Right lobe of liver (tissue), 4 donors: ENCODE data around the gene IYD.

Experiments
- POLR2A ChIP-seq: fragments of 450-650 bp; IDR thresholded peaks from one replicate; pipeline ENCODE4 v1.6.1; 2017; ENCODE audit warnings: antibody characterized with exemption, mild to moderate bottlenecking
- TF ChIP-seq, protein P1 (sequence below), 4 donors: fragments of 200-600 bp in 3 of 4; fragments of 450-650 bp in 1 of 4; IDR thresholded peaks; one replicate each; pipeline versions ENCODE4 v1.5.1 to v1.8.0; 2016 to 2022; ENCODE audit warnings: antibody characterized with exemption in 4 of 4, mild to moderate bottlenecking in 2 of 4
- donor health status: DM: no; HTN: no; CAD: no.
- donor health status: DM: no; HTN: no; CAD: no.
- donor health status: DM: no; HTN: yes; CAD: no.

DNA sequence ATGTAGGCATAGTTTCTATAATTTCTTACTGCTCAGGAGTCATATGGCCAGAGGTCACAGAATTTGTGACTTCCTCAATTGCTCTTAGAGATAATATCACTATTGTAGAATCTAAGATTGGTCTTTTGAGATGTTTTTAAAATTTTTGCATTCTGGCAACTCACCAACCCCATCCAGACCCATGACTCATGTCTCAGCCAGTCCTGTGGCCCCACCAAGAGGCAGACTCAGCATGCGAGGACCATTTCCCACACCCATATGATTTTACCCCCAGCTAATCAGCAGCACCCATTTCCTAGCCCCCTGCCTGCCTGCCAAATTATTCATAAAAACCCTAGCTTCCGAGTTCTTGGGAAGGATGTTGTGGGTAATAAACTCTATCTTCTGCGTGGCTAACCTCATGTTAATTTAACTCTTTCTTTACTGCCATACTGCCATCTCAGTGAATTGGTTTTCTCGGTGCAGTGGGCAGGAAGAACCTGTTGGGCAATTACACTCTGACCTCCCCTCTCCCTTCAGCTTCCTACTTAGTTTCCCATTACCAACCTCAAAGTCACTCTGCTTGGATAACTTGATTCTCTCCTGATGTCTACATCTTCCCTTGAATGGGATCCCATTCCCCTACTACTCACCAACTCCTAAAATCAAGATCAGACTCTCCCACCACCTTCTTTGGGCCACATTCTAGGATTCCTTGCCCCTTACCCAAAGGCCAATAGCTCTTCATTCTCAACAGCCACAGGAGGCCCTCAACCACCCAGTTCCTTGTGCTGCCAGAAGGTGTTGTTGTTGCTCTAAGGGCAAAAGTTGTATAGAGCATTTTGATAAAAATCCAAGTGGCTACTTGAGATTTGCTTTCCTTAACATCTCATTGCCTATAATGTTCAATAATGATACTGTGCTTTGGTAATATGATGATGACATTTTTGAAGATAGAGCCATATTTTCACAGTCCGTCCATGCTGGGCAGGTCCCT is 16.2 kb upstream of the IYD start:
- TF ChIP-seq, protein P1, sequence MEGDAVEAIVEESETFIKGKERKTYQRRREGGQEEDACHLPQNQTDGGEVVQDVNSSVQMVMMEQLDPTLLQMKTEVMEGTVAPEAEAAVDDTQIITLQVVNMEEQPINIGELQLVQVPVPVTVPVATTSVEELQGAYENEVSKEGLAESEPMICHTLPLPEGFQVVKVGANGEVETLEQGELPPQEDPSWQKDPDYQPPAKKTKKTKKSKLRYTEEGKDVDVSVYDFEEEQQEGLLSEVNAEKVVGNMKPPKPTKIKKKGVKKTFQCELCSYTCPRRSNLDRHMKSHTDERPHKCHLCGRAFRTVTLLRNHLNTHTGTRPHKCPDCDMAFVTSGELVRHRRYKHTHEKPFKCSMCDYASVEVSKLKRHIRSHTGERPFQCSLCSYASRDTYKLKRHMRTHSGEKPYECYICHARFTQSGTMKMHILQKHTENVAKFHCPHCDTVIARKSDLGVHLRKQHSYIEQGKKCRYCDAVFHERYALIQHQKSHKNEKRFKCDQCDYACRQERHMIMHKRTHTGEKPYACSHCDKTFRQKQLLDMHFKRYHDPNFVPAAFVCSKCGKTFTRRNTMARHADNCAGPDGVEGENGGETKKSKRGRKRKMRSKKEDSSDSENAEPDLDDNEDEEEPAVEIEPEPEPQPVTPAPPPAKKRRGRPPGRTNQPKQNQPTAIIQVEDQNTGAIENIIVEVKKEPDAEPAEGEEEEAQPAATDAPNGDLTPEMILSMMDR (IDR thresholded peaks at IDR 0.05), result peak in 3 of 4 donors; percentile 18 to 41 (median 30)
- TF ChIP-seq POLR2A, result no peak
